T-helper 1 cell treated with Interleukin-12 subunit alpha and Interleukin-12 subunit beta and Interleukin-4 antibody, amounts not matched to agents 30 ng/mL and 1 ng/mL, for 36 hours (primary cell): ENCODE data around the gene FOXL1. TPM values are rescaled to one million over a fixed set of nuclear protein-coding genes. Genes with fewer than 3 reads are reported as not detected.
"Not testable (repeated sequence)": the region's sequence is repeated elsewhere in the genome, so short reads cannot be mapped to it uniquely, and the experiment has no call there.

Experiments
- intact Hi-C: fragments of 100-400 bp; cut with micrococcal nuclease; formaldehyde crosslinking; loops from one replicate; pipeline ENCODE4 v1.15.1; 2024
- total RNA-seq: library from RNA; stranded (reverse); gene quantifications from 2 replicates; pipeline ENCODE4 v1.2.3, GENCODE V29; 2022

FOXL1 gene
- total RNA-seq, 1 donor from 2014 or later: not detected

DNA sequence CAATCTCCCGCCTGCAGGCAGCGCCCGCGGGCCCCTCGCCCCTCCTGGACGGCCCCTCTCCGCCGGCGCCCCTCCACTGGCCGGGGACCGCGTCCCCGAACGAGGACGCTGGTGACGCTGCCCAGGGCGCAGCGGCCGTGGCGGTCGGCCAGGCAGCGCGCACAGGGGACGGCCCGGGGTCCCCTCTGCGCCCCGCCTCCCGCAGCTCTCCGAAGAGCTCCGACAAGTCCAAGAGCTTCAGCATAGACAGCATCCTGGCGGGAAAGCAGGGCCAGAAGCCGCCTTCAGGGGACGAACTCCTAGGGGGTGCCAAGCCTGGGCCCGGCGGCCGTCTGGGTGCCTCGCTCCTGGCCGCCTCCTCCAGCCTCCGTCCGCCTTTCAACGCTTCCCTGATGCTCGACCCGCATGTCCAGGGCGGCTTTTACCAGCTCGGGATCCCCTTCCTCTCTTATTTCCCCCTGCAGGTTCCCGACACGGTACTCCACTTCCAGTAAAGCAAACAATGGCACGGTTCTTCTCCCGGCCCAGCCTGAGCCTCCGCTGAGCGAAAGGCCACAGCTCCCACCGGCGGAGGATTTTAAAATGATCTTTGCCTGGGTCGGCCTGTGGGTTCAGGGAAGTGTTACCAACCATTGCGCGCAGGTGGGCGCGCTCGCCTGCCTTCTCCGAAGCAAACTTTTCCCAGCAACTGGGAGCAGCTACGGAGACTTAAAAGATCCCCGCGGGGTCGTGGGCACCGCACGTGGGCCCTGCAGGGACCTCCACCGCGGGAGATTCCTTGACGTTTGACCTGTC is 1.1 kb downstream of the FOXL1 start:
- intact Hi-C loops: loop anchor here (5.0 to 10.0 kb wide), 3 partner anchors 85 to 293 kb away; no protein-coding TSS in a partner anchor

DNA sequence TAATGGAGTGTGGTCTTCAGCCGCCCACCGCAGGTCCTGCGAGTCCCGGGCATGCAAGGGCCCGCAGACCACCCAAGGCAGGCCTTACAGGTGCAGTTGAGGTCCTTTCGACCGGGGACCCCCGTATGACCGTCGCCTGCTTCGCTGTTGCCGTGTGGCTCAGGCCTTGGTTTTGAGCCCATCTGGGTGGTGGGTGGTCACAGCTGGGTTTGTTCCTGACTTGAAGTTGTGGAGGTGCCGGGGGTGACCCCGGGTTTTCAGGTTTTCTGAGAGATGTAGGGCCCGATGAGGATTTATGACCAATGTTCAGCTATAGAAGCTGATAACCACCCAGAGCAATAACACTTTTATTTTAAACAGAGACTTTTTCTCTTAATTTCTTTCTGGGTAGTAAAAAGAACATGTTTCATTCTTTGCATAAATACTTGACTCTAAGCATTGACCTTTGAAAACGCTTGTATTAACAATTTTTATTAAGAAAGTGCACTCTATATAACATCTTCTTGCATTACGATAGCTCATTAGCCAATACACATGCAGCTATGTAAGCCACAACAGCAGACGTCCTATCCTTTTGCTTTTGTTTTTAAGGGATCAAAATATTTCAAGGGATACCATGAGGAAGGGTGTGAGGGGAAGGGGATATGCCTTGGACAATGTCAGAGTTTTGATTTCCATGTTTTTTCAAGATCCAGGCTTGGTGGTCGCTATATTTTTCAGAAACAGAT is 1.9 kb downstream of the FOXL1 start:
- intact Hi-C loops: no loop called here

DNA sequence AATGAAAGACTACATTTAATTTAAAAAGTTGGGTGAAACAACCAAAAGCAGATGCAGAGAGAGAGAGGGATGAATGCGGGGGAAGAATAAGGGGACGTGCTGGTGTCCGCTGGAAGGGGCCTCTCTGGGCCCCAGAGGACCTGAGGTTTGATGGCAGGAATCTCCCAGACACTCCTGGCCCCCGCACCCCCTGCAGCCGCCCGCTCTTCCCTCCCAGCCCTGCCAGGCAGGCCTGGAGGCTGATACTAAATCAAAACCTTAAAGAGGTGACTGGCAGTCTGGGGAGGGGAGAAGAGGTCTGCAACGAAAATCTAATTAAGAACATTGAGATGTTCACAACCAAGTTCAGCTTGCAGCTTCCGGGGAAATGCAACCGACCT is 2.4 kb downstream of the FOXL1 start:
- intact Hi-C loops: no loop called here

GRCh38 chr16:86581458-86581857 is 3.1 kb downstream of the FOXL1 start:
- intact Hi-C loops: no loop called here

DNA sequence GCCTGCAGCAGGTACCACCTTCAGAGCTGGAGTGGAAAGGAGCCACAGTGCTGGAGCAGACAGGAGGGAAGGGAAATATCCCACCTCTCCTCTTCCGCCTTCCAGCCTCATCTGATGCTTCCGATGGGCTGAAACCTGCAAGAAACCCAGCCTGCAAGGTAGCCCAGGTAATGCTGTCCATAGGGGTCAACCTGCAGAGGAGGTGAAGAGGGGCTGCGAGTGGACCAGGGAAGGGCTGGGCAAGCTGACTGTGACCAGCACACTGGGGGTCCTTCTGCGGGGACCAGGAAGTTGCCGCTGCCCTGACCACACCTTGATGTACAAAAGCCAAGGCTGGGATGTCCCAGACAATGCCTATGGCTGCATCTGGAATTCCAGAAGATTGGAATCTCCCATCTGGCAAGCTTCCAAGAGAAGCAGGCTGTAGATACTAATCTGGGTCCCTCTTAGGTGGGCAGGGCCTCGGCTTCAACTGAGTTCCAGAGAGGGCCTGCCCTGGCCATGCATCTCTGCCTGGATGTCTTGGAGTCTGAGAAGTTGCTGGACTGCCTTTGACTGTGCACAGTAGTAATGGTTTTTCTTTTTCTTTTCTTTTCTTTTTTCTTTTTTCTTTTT is 5.8 kb downstream of the FOXL1 start:
- intact Hi-C loops: no loop called here

- intact Hi-C loops: no loop called here
Measured at GRCh38 chr16:86584726-86585721, 6.7 kb downstream of the FOXL1 start.

DNA sequence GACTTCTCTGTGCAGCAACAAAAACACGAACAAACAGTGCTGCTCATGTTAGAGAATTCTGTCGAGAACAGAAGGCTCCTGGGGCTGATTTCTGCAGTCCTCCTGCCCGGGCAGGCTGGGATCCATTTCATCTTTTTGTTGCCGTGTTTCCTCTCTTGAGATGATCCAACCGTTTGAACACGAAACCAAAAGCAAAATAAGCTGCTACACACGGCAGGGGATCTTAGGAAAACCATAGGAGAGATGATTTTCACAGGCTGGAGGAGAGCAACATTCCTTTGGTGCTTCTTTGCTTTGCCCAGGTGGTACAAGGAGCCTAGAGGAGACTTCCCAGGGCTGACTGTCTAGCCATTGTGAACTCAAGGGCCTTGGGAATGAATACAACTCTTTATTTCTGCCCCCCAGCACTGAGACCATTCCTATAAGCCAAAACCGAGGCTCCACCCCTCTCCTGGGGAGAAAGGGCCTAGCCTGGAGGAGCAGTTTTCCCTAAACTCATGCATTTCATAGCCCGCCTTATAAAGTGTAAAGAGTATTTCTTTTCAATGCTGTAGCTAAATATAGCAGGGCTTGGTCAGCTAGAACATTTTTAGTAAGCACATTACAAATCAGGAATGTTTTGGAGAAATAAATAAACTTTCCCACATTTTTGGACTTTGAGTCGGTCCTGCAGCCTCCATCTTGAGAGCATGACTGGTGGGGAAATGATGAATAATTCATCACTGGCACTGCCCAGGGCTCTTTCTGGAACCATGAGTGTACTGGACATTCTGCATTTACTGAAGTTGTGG is 7.7 kb downstream of the FOXL1 start:
- intact Hi-C loops: no loop called here

GRCh38 chr16:86587487-86587886 is 9.1 kb downstream of the FOXL1 start:
- intact Hi-C loops: no loop called here

GRCh38 chr16:86587955-86588354 is 9.6 kb downstream of the FOXL1 start:
- intact Hi-C loops: not testable (repeated sequence)

DNA sequence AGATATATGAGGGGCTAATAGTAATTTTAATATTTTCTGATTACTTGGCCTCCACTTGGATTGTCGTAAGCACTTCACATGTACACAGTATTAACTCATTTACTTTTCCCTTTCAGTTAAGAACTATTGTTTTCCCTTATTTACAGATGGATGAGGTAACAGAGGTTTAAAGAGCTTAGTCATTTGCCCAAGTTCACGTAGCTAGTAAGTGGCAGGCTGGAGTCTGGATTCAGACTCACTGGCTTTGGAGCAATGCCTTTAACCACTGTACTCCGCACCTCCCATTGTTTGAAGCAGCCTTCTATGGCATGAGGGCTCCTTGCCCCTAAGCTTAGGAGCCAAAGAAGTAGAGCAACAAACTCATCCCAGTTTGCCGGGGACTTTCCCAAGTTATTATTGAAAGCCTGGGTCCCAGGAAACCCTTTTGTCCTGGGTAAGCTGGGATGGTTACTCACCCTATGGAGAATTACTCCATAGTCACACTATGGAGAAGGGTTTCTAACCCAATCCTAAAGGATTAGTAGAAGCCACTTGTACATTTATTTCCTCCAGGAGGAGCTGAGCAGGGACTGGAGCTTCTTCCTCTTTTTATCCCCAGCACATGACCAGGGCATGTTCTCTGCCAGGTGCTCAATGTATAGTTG is 12.3 kb downstream of the FOXL1 start:
- intact Hi-C loops: no loop called here

DNA sequence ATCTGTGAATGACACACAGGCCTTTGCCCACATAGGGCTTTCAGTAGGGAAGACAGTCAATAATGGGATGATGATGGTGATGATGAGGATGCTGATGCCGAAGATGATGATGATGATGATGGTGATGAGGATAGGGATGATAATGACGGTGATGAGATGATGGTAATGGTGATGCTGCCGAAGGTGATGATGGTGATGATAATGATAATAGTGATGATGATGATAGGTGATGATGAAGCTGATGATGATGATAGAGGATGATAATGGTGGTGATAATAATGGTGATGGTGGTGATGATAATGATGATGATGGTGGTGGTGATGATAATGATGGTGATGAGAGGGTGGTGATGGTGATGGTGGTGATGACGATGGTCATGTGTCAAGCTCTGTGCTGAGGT is 12.9 kb downstream of the FOXL1 start:
- intact Hi-C loops: no loop called here

DNA sequence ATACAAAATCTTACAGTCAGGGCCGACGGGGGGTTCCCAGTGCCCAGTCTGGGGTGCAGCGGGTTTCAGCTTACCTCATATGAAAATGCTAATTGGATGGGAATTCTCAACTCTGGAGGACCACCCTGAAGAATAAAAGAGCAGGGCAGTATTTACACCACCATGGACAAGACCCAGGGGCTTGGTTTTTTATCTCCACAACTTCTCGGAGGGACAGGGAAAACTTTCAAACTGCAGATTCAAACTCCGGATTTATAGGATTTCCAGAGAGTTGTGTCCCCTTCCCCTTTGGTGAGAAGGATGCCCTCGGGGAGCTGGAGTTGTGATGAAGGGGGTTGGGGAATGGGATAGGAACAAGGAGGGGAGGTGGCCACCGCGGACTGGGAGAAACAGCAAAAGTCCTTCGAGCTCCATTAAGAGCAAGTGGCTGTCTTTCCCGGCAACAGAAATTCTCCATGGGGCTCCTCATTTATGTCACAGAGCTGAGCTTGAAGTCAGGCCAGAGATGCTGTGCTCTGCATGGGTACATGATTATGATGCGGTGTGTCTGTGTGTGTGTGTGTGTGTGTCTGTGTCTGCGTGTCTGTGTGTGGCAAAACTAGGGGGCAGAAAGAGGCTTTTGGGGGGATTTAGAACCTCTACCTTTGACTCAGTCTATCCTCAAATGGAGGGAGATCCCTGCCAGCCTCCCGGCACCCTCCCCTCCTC is 15.7 kb downstream of the FOXL1 start:
- intact Hi-C loops: no loop called here

DNA sequence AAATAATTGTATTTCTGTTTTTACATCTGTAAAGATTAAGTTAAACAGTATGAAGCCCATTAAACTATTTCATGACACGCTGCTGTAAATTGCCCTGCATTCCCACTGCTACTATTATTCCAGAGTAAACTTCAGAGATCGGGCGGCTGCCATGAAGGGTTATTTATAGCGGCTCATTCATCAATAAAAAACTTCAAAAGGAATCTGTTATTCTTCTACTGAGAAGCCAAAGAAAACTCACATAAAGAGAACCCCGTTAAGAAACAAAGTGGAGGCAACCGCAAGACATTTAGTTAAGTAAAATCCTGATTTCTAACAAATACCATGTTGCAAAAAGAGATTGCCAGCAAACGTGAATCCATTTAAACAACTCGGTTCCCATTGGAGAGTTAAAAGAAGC is 16.4 kb downstream of the FOXL1 start:
- intact Hi-C loops: no loop called here

GRCh38 chr16:86595983-86596605 is 17.7 kb downstream of the FOXL1 start:
- intact Hi-C loops: no loop called here

- intact Hi-C loops: no loop called here
Measured at GRCh38 chr16:86597126-86597879, 19.0 kb downstream of the FOXL1 start.

DNA sequence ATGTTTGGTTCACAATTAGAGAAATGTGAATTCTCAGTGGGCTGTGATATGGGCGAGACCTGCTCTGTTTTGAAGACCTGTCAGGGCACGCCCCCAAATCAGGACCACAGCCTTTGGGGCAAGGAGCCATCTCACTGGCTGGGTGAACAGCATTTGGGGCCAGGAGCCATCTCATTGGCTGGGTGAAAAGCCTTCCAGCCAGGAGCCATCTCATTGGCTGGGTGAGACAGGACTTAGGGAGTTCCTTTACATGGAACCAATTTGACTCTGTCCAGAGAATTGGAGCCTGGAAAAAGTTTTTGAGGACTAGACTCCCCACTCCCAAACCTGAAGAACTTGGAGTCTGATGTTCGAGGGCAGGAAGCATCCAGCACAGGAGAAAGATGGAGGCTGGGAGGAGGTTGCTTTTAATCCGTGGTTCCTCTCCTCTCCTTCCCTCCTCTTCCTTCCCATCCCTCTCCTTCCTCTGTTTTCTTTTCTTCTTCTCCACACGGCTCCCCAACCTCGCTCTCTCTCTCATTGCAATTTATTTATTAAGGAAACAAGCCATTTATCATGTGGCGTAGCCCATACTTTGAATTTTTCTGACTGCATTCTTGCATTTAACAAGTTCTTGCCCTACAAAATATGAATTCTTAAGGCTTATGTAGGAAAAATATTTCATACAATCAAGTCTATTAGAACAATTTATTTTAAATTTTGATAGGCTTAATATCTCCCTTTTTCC is 19.7 kb downstream of the FOXL1 start:
- intact Hi-C loops: no loop called here
